BJ (cell line): ENCODE data around the gene LAPTM5. TPM values are rescaled to one million over a fixed set of nuclear protein-coding genes. Genes with fewer than 3 reads are reported as not detected.

Experiments used
- CTCF ChIA-PET: fragments of 350-600 bp; formaldehyde crosslinking; extraction: SDS; loops from one replicate; lab custom pipeline; 2021; ENCODE audit warnings: antibody characterized with exemption, inconsistent platforms; lab: Yijun Ruan, JAX
- POLR2A ChIA-PET: fragments of 300-600 bp; sonication (Branson Sonifier 250); formaldehyde crosslinking; extraction: SDS; loops from one replicate; lab custom pipeline; 2021; ENCODE audit warnings: antibody characterized with exemption; lab: Charles Lee
- DNase-seq: peaks from one replicate; pipeline ENCODE4 v3.0.0-alpha.2; 2011; ENCODE audit warnings: low read depth
- H3K27me3 ChIP-seq: 2 replicates; pipeline ENCODE4 v1.6.0; 2011; ENCODE audit warnings: low read length; ENCODE audit not compliant: control insufficient read depth, insufficient read depth
- H3K36me3 ChIP-seq: 2 replicates; pipeline ENCODE4 v1.5.1; 2011; ENCODE audit warnings: low read length; ENCODE audit not compliant: control insufficient read depth, insufficient read depth
- H3K4me3 ChIP-seq: 2 replicates; pipeline ENCODE4 v1.5.1; 2011; ENCODE audit warnings: low read depth, mild to moderate bottlenecking, control low read depth, low read length
- CTCF ChIP-seq: IDR thresholded peaks from 2 replicates; pipeline ENCODE4 v1.5.1; 2011; ENCODE audit warnings: low read depth, mild to moderate bottlenecking, control low read depth, inconsistent platforms, low read length, moderate library complexity; ENCODE audit not compliant: insufficient read depth
- polyA plus RNA-seq: library from polyadenylated mRNA; depleted of rRNA; stranded (reverse); fragments of >200 nt; gene quantifications from 2 replicates; pipeline ENCODE4 v1.2.3, GENCODE V29; 2011

Gene LAPTM5
- polyA plus RNA-seq, 1 experiment: 2.1 TPM

GRCh38 chr1:30795026-30795425 is 37.5 kb upstream of the LAPTM5 start:
- POLR2A ChIA-PET: no interaction called here
- CTCF ChIA-PET: interaction anchor here (1.3 to 20.1 kb wide), 4 partner anchors 13 to 134 kb away, joined by 5 to 548 read pairs (median 12); no protein-coding TSS in a partner anchor
- Histone ChIP-seq H3K4me3 (no peak overlapping the region), H3K36me3 (no peaks in the 10 kb centered on the region), H3K27me3 (peaks cover 5% of the 10 kb centered on the region)
- DNase-seq: no peak
- no peak for TF ChIP-seq CTCF

GRCh38 chr1:30794260-30794659 is 36.7 kb upstream of the LAPTM5 start:
- CTCF ChIA-PET: interaction anchor here (1.3 to 20.1 kb wide), 5 partner anchors 7 to 135 kb away, joined by 5 to 548 read pairs (median 17); no protein-coding TSS in a partner anchor
- no peak for TF ChIP-seq CTCF
- peaks cover 6% of the 10 kb centered on the region for H3K27me3 ChIP-seq
- no peaks in the 10 kb centered on the region for H3K36me3 ChIP-seq
- no peak overlapping the region for H3K4me3 ChIP-seq
- no peak for DNase-seq
- POLR2A ChIA-PET: no interaction called here

GRCh38 chr1:30793209-30793608 is 35.6 kb upstream of the LAPTM5 start:
- peaks cover 7% of the 10 kb centered on the region for H3K27me3 ChIP-seq
- no peak for DNase-seq
- CTCF ChIA-PET: interaction anchor here (1.2 to 20.1 kb wide), 6 partner anchors 8 to 136 kb away, joined by 4 to 548 read pairs (median 9); no protein-coding TSS in a partner anchor
- H3K4me3 ChIP-seq: no peak overlapping the region
- POLR2A ChIA-PET: no interaction called here
- TF ChIP-seq CTCF: no peak
- no peaks in the 10 kb centered on the region for H3K36me3 ChIP-seq

GRCh38 chr1:30791868-30792267 is 34.3 kb upstream of the LAPTM5 start:
- H3K36me3 ChIP-seq: no peaks in the 10 kb centered on the region
- POLR2A ChIA-PET: no interaction called here
- CTCF ChIA-PET: interaction anchor here (1.9 to 20.1 kb wide), 4 partner anchors 9 to 121 kb away, joined by 8 to 548 read pairs (median 18); no protein-coding TSS in a partner anchor

More at GRCh38 chr1:30791868-30792267, 34.3 kb upstream of the LAPTM5 start:
- TF ChIP-seq CTCF: no peak
- no peak for DNase-seq
- H3K4me3 ChIP-seq: no peak overlapping the region
- peaks cover 7% of the 10 kb centered on the region for H3K27me3 ChIP-seq
